ENCODE measurements around the gene TRMT6. TPM values are rescaled to one million over a fixed set of nuclear protein-coding genes. Genes with fewer than 3 reads are reported as not detected.

TRMT6 gene
- total RNA-seq, 1 donor from 2014 or later = 13.2 TPM

- no peak for DNase-seq (ENCODE audit: low spot score)
These were observed 426 bp downstream of the TRMT6 start for GRCh38 chr20:5949943-5950270.

- DNase-seq (ENCODE audit: low spot score) = no peak
These were observed 3.1 kb downstream of the TRMT6 start for GRCh38 chr20:5947276-5947675.

DNA sequence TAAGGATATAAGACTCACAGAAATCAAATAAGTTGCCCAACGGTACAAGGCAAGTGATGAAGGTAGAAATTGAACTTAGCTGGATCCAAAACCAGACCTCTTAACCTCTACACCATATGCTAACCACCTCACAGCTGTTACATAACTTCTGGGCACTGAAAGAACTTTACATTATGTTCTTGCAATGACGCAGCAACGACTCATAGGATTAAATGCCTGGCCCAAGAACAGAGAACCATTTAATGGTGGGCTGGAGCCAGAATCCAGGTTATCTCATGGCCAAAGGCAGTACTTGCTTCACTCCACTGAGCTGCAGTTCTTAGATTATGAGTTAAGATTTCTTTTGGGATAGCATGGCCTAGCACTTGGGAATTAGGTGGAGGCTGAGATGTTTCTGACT lies 4.4 kb downstream of the TRMT6 start:
- DNase-seq (ENCODE audit: low spot score) = no peak

DNA sequence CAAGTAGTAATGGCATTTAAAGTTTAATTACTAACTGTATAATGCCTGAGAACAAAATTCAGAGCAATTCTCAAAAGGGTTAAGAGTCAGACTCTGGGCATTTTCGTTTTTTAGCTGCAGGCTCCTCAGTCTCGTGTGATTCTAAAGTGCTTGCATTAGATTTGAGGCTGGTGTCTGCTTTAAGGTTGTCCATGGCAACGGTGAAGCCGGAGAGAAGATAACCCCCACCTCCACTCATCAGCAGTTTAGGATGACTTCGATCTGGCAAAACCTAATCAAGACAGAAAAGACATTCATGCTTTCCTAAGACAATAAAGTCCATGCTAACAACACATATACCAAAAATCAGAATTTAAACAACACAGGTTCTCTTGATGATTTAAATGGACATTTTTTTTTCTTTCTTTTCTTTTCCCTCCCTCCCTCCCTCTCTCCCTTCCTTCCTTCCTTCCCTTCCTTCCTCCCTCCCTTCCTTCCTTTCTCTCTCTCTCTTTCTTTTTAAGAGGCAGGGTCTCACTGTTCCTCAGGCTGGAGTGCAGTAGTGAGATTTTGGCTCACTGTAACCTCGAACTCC lies 11.8 kb downstream of the TRMT6 start:
- DNase-seq (ENCODE audit: low spot score) = no peak

- DNase-seq (ENCODE audit: low spot score) = no peak
These were observed 14.1 kb downstream of the TRMT6 start for GRCh38 chr20:5936238-5936637.

GRCh38 chr20:5935384-5935783 lies 14.9 kb downstream of the TRMT6 start:
- DNase-seq (ENCODE audit: low spot score) = no peak

DNA sequence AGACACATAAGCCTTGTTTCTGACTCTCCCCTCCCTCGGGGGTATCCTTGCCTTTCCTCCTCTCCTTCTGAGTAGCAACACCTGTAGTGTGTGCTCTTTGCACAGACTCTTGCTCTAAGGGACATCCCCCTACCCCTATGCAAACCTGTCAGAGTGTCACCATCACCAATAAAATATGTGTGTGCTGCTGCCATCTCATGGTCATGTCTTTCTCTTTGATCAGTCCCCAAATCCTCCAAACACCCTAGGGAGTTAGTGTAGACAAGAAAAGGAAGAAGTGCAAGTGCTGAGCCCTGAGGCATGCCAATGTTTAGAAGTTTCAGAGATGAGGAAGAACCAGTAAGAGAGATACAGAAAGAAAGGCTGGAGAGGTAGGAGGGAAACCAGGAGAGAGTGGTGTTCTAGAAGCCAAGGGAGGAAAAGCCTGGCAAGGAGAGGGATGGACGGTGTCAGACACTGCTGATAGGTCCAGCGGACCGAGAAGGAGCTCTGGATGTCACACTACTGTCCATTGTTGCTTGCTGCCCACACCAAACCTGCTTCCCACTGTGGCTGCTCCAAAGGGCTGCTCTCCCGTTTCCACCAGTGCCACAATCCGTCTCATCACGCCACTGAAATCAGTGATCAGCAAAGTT lies 16.4 kb downstream of the TRMT6 start:
- no peak for DNase-seq (ENCODE audit: low spot score)

- DNase-seq (ENCODE audit: low spot score) = no peak
These were observed 17.5 kb downstream of the TRMT6 start for GRCh38 chr20:5932796-5933195.

- no peak for DNase-seq (ENCODE audit: low spot score)
These were observed 18.9 kb downstream of the TRMT6 start for GRCh38 chr20:5931411-5931810.

GRCh38 chr20:5928836-5929715 lies 21.3 kb downstream of the TRMT6 start:
- DNase-seq (ENCODE audit: low spot score) = no peak

GRCh38 chr20:5927749-5928462 lies 22.4 kb downstream of the TRMT6 start:
- no peak for DNase-seq (ENCODE audit: low spot score)

DNA sequence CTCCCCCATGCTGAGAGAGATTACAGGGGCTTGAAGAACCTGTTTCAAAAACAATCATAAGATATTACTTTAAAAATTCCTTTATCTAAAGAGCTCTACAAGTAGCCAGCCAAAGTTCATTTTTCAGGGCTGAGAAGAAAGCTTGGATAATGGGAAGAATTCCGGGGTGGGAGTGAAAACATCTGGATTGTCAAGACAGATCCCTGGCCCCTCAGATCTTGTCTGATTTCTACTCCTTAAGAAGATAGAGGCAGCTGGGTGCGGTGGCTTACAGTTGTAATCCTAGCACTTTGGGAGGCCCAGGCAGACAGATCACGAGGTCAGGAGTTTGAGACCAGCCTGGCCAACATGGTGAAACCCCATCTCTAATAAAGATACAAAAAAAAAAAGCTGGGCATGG lies 24.8 kb downstream of the TRMT6 start:
- DNase-seq (ENCODE audit: low spot score) = no peak

GRCh38 chr20:5923493-5923892 lies 26.8 kb downstream of the TRMT6 start:
- no peak for DNase-seq (ENCODE audit: low spot score)

- DNase-seq (ENCODE audit: low spot score) = no peak
These were observed 29.8 kb downstream of the TRMT6 start for GRCh38 chr20:5920581-5920980.

- no peak for DNase-seq (ENCODE audit: low spot score)
These were observed 30.4 kb downstream of the TRMT6 start for GRCh38 chr20:5919626-5920544.

DNA sequence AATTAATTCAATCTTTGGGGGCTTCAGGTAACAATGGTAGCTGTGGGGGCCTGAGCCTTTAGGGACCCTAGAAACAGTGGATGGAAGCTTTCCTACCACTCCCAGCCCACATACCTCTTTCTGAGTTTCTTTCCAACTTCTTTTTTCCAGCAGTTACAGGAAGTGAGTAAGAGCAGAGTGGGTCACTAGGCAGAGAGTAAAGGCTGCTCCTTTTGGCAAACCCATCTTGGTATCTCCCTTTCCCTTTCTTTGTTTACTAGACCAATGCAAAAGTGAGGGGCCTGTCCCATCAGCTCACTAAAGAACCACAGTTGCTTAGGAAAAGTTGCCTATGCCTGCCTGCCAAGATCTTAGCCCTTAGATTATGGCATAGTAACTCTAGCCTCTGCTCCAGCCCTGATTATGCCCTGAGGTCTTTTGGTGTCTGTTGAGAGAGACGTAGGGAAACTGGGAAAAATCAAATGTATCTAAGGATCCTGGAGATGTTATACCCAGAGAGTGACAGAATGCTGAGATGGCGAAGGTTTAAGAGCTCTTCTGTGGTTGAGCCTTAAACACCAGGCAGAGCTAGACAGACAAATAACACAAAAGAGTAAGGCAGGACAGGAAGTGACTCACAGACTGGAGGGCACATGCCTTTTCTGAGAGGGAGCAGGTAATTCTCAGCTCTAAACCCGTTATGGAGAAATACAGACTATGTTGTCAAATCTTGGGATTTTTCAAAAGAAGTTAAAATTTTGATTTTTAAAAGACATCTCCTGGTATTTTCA lies 31.3 kb downstream of the TRMT6 start:
- no peak for DNase-seq (ENCODE audit: low spot score)

DNA sequence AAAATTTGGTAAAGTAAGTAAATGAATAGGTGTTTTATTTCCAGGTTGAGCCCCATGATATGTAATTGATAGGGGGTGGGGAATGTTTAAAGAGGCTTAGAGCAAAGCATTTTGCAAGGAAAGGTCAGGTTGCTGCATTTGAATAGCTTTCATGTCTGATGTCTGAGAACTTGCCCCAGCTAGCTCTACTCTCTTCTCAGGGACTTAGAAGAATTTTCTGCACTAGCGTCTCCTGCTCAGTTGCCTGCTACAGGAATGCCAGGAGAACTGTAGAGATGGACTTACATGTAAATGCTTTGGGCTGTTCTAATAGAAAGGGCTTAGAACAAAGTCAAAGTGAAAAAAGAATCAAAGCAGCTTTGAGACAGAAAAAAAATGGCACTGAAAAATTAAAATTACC lies 35.5 kb downstream of the TRMT6 start:
- no peak for DNase-seq (ENCODE audit: low spot score)

DNA sequence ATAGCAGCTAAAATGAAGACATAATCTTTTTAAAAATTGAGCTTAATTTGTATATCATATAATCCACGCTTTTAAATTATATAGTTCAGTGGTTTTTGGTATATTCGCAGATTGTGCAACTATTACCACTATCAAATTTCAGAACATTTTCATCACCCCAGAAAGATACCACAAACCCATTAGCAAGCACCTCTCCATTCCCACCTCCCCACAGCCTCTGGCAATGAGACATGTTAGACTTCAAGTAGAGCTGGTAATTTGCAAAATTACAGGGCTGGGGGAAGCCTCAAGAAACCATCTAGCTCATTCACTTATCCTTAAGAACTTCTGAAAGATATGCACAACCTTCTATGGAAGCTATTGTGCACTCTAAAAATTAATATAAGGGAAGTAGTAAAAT lies 37.2 kb downstream of the TRMT6 start:
- DNase-seq (ENCODE audit: low spot score) = no peak

DNA sequence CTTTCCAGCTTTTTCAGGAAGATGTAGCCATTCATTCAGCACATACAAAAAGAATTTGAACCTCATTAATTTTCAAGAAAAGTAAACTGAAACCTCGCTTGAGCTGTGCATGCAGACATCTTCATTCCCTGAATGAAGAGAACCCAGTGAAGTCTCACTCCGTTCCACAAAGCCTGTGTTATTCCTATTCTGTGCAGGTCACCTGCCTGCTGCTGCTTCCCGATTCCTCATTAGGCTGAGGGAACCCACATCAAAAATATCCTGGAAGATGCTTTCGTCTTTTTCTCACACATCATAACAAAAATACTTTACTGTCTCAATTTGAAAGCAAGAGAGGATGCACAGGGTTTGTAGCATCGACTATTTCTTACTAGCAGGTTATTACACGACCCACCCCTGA lies 40.1 kb downstream of the TRMT6 start:
- DNase-seq (ENCODE audit: low spot score) = no peak

DNA sequence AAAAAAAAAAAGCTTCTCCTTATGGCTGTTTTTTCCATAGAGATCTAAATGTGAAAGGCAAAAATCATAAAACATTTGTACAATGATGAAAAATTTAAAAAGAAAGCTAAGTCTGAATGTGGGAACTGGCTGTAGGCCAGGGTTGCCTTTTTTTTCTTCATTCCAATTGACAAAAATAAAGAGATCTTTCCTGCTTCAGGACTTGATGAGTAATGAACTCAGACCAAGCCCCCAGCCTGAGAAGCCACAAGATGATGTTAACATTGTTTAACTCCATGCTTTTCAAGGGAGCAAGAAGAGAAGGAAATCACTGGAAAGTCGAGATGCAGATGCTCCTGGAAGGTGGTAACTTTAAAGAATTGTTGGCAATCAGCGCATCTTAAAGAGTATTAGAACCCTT lies 41.4 kb downstream of the TRMT6 start:
- no peak for DNase-seq (ENCODE audit: low spot score)

Measured in mesenteric fat pad (tissue), 1 donor.